K562 (cell line): ENCODE results near the gene MMP15. TPM values are rescaled to one million over a fixed set of nuclear protein-coding genes. Genes with fewer than 3 reads are reported as not detected.

Experiments used
- ATAC-seq: fragments of 200-7000 bp; cut with Tn5 transposase; 3 replicates; pipeline ENCODE4 v1.9.1; 2020; ENCODE audit warnings: moderate library complexity
- BruUV-seq: library from RNA; stranded (reverse); fragments of 400-500 nt; replicated peaks from 2 replicates; lab custom pipeline; 2021; lab: Mats Ljungman, UMichigan
- CTCF ChIA-PET: fragments of 300-600 bp; formaldehyde crosslinking; extraction: SDS; loops from one replicate; lab custom pipeline; 2021; ENCODE audit warnings: low intra/inter-chr PET ratio; lab: Yijun Ruan, JAX
- POLR2A ChIA-PET: fragments of 300-600, 350-650 bp; sonication (Branson Sonifier 250); formaldehyde crosslinking; extraction: SDS; loops from one replicate; lab custom pipeline; 2021; ENCODE audit warnings: antibody characterized with exemption, inconsistent platforms; lab: Yijun Ruan, JAX
- DNase-seq, 4 experiments: peaks; one replicate each; pipeline versions ENCODE4 v3.0.0 to v3.0.0-alpha.2; 2011 to 2018; ENCODE audit warnings: low spot score in 3 of 4, mixed read lengths in 3 of 4; ENCODE audit errors: extremely low read depth in 1 of 4
- FAIRE-seq: peaks from 2 replicates; lab custom pipeline; 2011; peaks lifted over from hg19 to GRCh38; lab: Jason Lieb, UNC
- H2AFZ ChIP-seq: 2 replicates; pipeline ENCODE4 v1.6.0; 2011; ENCODE audit warnings: low read depth, low read length, control low read depth, inconsistent platforms
- H3K27ac ChIP-seq: fragments of 200-600 bp; 3 replicates; pipeline ENCODE4 v1.8.0; 2011; ENCODE audit warnings: low read depth, mild to moderate bottlenecking, control low read depth, inconsistent platforms, low read length, moderate library complexity, mixed read lengths; ENCODE audit errors: extremely low read depth
- H3K27me3 ChIP-seq, 2 experiments: fragments of 300-600 bp in 1 of 2; 2 replicates in 1 of 2; 3 replicates in 1 of 2; pipeline versions ENCODE4 v1.6.0 to v1.8.0; 2011; ENCODE audit warnings: inconsistent platforms in 2 of 2, low read length in 2 of 2, mild to moderate bottlenecking in 1 of 2, mixed read lengths in 1 of 2, moderate library complexity in 1 of 2; ENCODE audit not compliant: control insufficient read depth in 2 of 2, insufficient read depth in 2 of 2
- H3K36me3 ChIP-seq: fragments of 300-600 bp; 3 replicates; pipeline ENCODE4 v1.8.0; 2011; ENCODE audit warnings: mild to moderate bottlenecking, low read length, inconsistent platforms; ENCODE audit not compliant: control insufficient read depth, insufficient read depth
- H3K4me1 ChIP-seq, 2 experiments: fragments of 200-600 bp in 1 of 2; replicated peaks in 1 of 2; 2 replicates in 1 of 2; 3 replicates in 1 of 2; pipeline versions ENCODE4 v1.5.1 to v1.8.0; 2011; ENCODE audit warnings: inconsistent platforms in 2 of 2, low read length in 2 of 2, mild to moderate bottlenecking in 1 of 2, mixed read lengths in 1 of 2, moderate library complexity in 1 of 2; ENCODE audit not compliant: control insufficient read depth in 2 of 2, insufficient read depth in 2 of 2
- H3K4me2 ChIP-seq: 2 replicates; pipeline ENCODE4 v1.6.1; 2011; ENCODE audit warnings: low read length, control low read depth, inconsistent platforms, mixed read lengths; ENCODE audit not compliant: insufficient read depth
- H3K4me3 ChIP-seq: fragments of 200-600 bp; sonication (generic), shearing (Covaris generic); 2 replicates; pipeline ENCODE4 v1.5.1; 2016; ENCODE audit warnings: control low read depth, inconsistent platforms
- H3K79me2 ChIP-seq: fragments of 200-600 bp; 3 replicates; pipeline ENCODE4 v1.8.0; 2011; ENCODE audit warnings: low read length, inconsistent platforms; ENCODE audit not compliant: control insufficient read depth, insufficient read depth
- H3K9ac ChIP-seq, 2 experiments: 2 replicates each; pipeline versions ENCODE4 v1.6.0 to v1.6.1; 2011; ENCODE audit warnings: low read depth in 2 of 2, low read length in 2 of 2, control low read depth in 1 of 2, inconsistent platforms in 1 of 2, mild to moderate bottlenecking in 1 of 2, mixed read lengths in 1 of 2; ENCODE audit not compliant: insufficient read depth in 1 of 2
- H3K9me1 ChIP-seq: one replicate; pipeline ENCODE4 v1.6.0; 2011; ENCODE audit warnings: inconsistent platforms, mild to moderate bottlenecking, low read length, moderate library complexity; ENCODE audit not compliant: control insufficient read depth, insufficient read depth
- H3K9me3 ChIP-seq: replicated peaks from 2 replicates; pipeline ENCODE4 v1.5.1; 2011; ENCODE audit warnings: low read depth, low read length, inconsistent platforms; ENCODE audit not compliant: control insufficient read depth, insufficient read depth
- H4K20me1 ChIP-seq: replicated peaks from 2 replicates; pipeline ENCODE4 v1.6.1; 2011; ENCODE audit warnings: low read length, inconsistent platforms, mixed read lengths; ENCODE audit not compliant: control insufficient read depth, insufficient read depth
- CBFA2T2 ChIP-seq: fragments of 450-650 bp; conservative IDR thresholded peaks from 2 replicates; pipeline ENCODE4 v1.6.1; 2017; ENCODE audit warnings: mild to moderate bottlenecking
- CBFA2T3 ChIP-seq: fragments of 450-650 bp; IDR thresholded peaks from 2 replicates; pipeline ENCODE4 v1.6.1; 2017
- E2F1 ChIP-seq: sonication (generic); formaldehyde crosslinking; IDR thresholded peaks from 2 replicates; pipeline ENCODE4 v1.8.1; 2023; ENCODE audit warnings: mild to moderate bottlenecking, missing genetic modification reagents, moderate library complexity
- PRMT5 ChIP-seq: sonication (generic); formaldehyde crosslinking; IDR thresholded peaks from 2 replicates; pipeline ENCODE4 v1.5.0; 2020; ENCODE audit warnings: missing genetic modification reagents
- TCF3 ChIP-seq: sonication (generic); formaldehyde crosslinking; IDR thresholded peaks from 2 replicates; pipeline ENCODE4 v1.4.0; 2020; ENCODE audit warnings: mild to moderate bottlenecking, missing genetic modification reagents
- ZNF561 ChIP-seq: fragments of 450-650 bp; formaldehyde crosslinking; conservative IDR thresholded peaks from 2 replicates; pipeline ENCODE4 v1.4.0; 2020; ENCODE audit warnings: mild to moderate bottlenecking, moderate library complexity
- WGBS: fragments of 100-300 bp; shearing (Covaris generic); methylation state at CpG from one replicate; pipeline ENCODE4 v1.1.6; 2016; ENCODE audit warnings: low coverage, mixed read lengths; ENCODE audit not compliant: insufficient coverage; ENCODE audit errors: missing lambda C conversion rate; 5-methylcytosine and 5-hydroxymethylcytosine counted together
- in situ Hi-C: fragments of 300-500 bp; cut with MboI; formaldehyde crosslinking; loops from 4 replicates; pipeline ENCODE4 v1.15.0; 2018; ENCODE audit warnings: inconsistent platforms, mixed read lengths
- intact Hi-C: fragments of 100-400 bp; cut with micrococcal nuclease; formaldehyde crosslinking; loops from 2 replicates; pipeline ENCODE4 v1.14.2; 2022
- polyA plus RNA-seq, 8 experiments: library from polyadenylated mRNA; depleted of rRNA in 4 of 8; stranded (reverse) in 5 of 8; unstranded in 3 of 8; fragments of >200 nt; fragmentation: Nextera tagmentation in 2 of 8; fragmentation: Illumina TruSeq in 1 of 8; extraction: Ambion mirVana in 2 of 8; extraction: Trizol in 1 of 8; gene quantifications; 2 replicates each; pipeline versions ENCODE4 v1.2.1 to v1.2.3, GENCODE V29; 2011 to 2014; ENCODE audit warnings: inconsistent platforms in 1 of 8, missing spikeins in 1 of 8
- total RNA-seq, 7 experiments: library from RNA; depleted of rRNA in 6 of 7; stranded (reverse); fragments of >200 nt in 6 of 7; fragmentation: Illumina TruSeq in 2 of 7; extraction: Trizol in 2 of 7; gene quantifications; 2 replicates each; pipeline versions ENCODE4 v1.2.1 to v1.2.3, GENCODE V29; 2011 to 2021; ENCODE audit warnings: low replicate concordance in 1 of 7

The MMP15 gene
- total and polyA plus RNA-seq, 9 of the 15 experiments (the other 6 are each of a cell fraction or from before 2014, with no cell fraction given) = 0.01 to 20.4 (median 5.5) TPM

GRCh38 chr16:58001781-58002415, 23.7 kb upstream of the MMP15 start:
- peak overlapping the region; percentile 84 for H3K4me2 ChIP-seq
- H3K9ac ChIP-seq = peak overlapping the region; percentile 67 to 96
- peak; percentile 77 for FAIRE-seq
- peak in 1 of 4 experiments; percentile 37 for DNase-seq
- H2AFZ ChIP-seq = peak overlapping the region; percentile 66; the same call in 1 of the 2 replicates
- H3K79me2 ChIP-seq = peaks cover 6% of the 10 kb centered on the region; the same call in 2 of the 3 replicates
- CTCF ChIA-PET = interaction anchor here (0.9 to 3.2 kb wide), 3 partner anchors 94 to 244 kb away, joined by 3 to 33 read pairs (median 5); no protein-coding TSS in a partner anchor
- H3K27ac ChIP-seq = peak overlapping the region; percentile 56
- H4K20me1 ChIP-seq = peaks cover 5% of the 10 kb centered on the region
- no peaks in the 10 kb centered on the region for H3K9me1 ChIP-seq
- in situ Hi-C loops = loop anchor here (5.0 to 10.0 kb wide), 2 partner anchors 100 to 247 kb away; no protein-coding TSS in a partner anchor
- no peaks in the 10 kb centered on the region for H3K27me3 ChIP-seq
- 13% methylated on average over 10 of the region's 10 CpGs for whole genome bisulfite sequencing
- intact Hi-C loops = loop anchor here (1.0 to 10.0 kb wide), 5 partner anchors 55 to 427 kb away; partner anchors contain the start of gene KATNB1
- H3K4me1 ChIP-seq = peaks cover 21 to 31% of the 10 kb centered on the region in 2 experiments; a peak in 4 of 5 replicates
- TF ChIP-seq CBFA2T2 (0 out of 2 replicates have a peak, but pooled peaks have one; percentile 19), TCF3 (0 out of 2 replicates have a peak, but pooled peaks have one; percentile 18), E2F1 (CRISPR knock-in tag) (0 out of 2 replicates have a peak, but pooled peaks have one; percentile 14), PRMT5 (no peak), ZNF561 (CRISPR knock-in tag) (no peak), CBFA2T3 (peak; percentile 30; the same call in 1 of the 2 replicates)
- TF ChIP-seq, all 486 proteins: peak for 4
- BruUV-seq = TSS peak; percentile 38
- POLR2A ChIA-PET = no interaction called here
- H3K9me3 ChIP-seq = peaks cover 3% of the 10 kb centered on the region; the same call in 1 of the 2 replicates
- H3K4me3 ChIP-seq = peak overlapping the region; percentile 94
- peaks cover 45% of the 10 kb centered on the region; the same call in 1 of the 3 replicates for H3K36me3 ChIP-seq
- ATAC-seq = peak; percentile 5; the same call in 1 of the 3 replicates
